Right lobe of liver (tissue), 6 donors: Measurements from ENCODE around the gene APOA4. TPM values are rescaled to one million over a fixed set of nuclear protein-coding genes. Genes with fewer than 3 reads are reported as not detected.

ENCODE experiments used
- ATAC-seq, 4 donors: fragments of 200-7000 bp; cut with Tn5 transposase; one replicate each; pipeline ENCODE4 v1.9.1; 2020; ENCODE audit warnings: mild to moderate bottlenecking in 4 of 4, moderate library complexity in 4 of 4
- DNase-seq, 3 donors: peaks; one replicate each; pipeline ENCODE4 v3.0.0-alpha.2; 2020
- H3K27ac ChIP-seq, 3 donors: fragments of 200-600 bp; one replicate each; pipeline ENCODE4 v1.8.0; 2022
- H3K27me3 ChIP-seq, 2 donors: fragments of 200-600 bp; one replicate each; pipeline ENCODE4 v1.8.0; 2022
- H3K36me3 ChIP-seq, 4 donors: fragments of 200-600 bp; sonication (generic) in 1 of 4; one replicate each; pipeline versions ENCODE4 v1.5.1 to v1.8.0; 2017 to 2022; ENCODE audit warnings: control low read depth in 1 of 4
- H3K4me1 ChIP-seq, 4 donors: fragments of 200-600 bp; sonication (generic) in 1 of 4; one replicate each; pipeline versions ENCODE4 v1.5.1 to v1.8.0; 2017 to 2022; ENCODE audit warnings: control low read depth in 1 of 4
- H3K4me3 ChIP-seq, 3 donors: fragments of 200-600 bp; one replicate each; pipeline ENCODE4 v1.8.0; 2022
- H3K9me3 ChIP-seq, 4 donors: fragments of 200-600 bp; sonication (generic) in 1 of 4; one replicate each; pipeline versions ENCODE4 v1.5.1 to v1.8.0; 2017 to 2022; ENCODE audit warnings: control low read depth in 1 of 4
- CTCF ChIP-seq, 4 donors: fragments of 200-600 bp in 3 of 4; fragments of 450-650 bp in 1 of 4; IDR thresholded peaks; one replicate each; pipeline versions ENCODE4 v1.5.1 to v1.8.0; 2016 to 2022; ENCODE audit warnings: antibody characterized with exemption in 4 of 4, mild to moderate bottlenecking in 2 of 4
- POLR2A ChIP-seq: fragments of 450-650 bp; IDR thresholded peaks from one replicate; pipeline ENCODE4 v1.6.1; 2017; ENCODE audit warnings: antibody characterized with exemption, mild to moderate bottlenecking
- WGBS: methylation state at CpG from one replicate; pipeline ENCODE4 v1.1.6; 2018; ENCODE audit warnings: low coverage, low lambda C conversion rate; ENCODE audit not compliant: insufficient coverage; ENCODE audit errors: missing lambda C conversion rate; 5-methylcytosine and 5-hydroxymethylcytosine counted together
- intact Hi-C, 2 donors: fragments of 100-400 bp; cut with DNase I; formaldehyde crosslinking; loops; one replicate each; pipeline versions ENCODE4 v1.11.2 to v1.14.1; 2022
- total RNA-seq, 6 experiments: library from RNA; depleted of rRNA in 2 of 6; stranded (reverse); fragments of >200 nt in 2 of 6; fragmentation: NEBNext Ultra II Directional in 3 of 6; extraction: Animal tissue kit (Norgen Biotek cat#: 25700) in 3 of 6; gene quantifications; one replicate each; pipeline versions ENCODE4 v1.1.0 to v1.2.4, GENCODE V29; 2016 to 2023
- donor health status: DM: no; HTN: yes; CAD: no.
- donor health status: DM: no; HTN: no; CAD: no.
- donor health status: DM: no; HTN: no; CAD: no.
- donor health status: DM: no; HTN: yes; CAD: no.
- donor health status: DM: no; HTN: yes; CAD: no.

Gene APOA4
- total RNA-seq, 6 experiments from 2014 or later, result 21.9 to 1,288 (median 117) TPM

- WGBS, result 74% methylated on average over 5 of the region's 5 CpGs
- H3K36me3 ChIP-seq, result peaks cover 5 to 51% (median 27%) of the 10 kb centered on the region in 4 donors
- H3K4me1 ChIP-seq, result peaks cover 0 to 41% (median 0%) of the 10 kb centered on the region in 4 donors
- ATAC-seq, result no peak
- TF ChIP-seq POLR2A, result no peak
- TF ChIP-seq CTCF (IDR thresholded peaks at IDR 0.05), result no peak
- H3K4me3 ChIP-seq, result peak overlapping the region; percentile 82 to 99 (median 90)
- intact Hi-C loops, result no loop called here
- DNase-seq, result no peak
- no peaks in the 10 kb centered on the region for H3K27me3 ChIP-seq
- H3K9me3 ChIP-seq, result no peaks in the 10 kb centered on the region
- H3K27ac ChIP-seq, result peak overlapping the region in 2 of 3 donors; percentile 73 to 82
Measured at GRCh38 chr11:116786966-116787365, 36.1 kb downstream of the APOA4 start.

GRCh38 chr11:116786326-116786725, 36.8 kb downstream of the APOA4 start:
- Histone ChIP-seq H3K27ac (no peak overlapping the region), H3K4me1 (peaks cover 0 to 37% (median 0%) of the 10 kb centered on the region in 4 donors), H3K27me3 (no peaks in the 10 kb centered on the region), H3K4me3 (no peak overlapping the region), H3K9me3 (no peaks in the 10 kb centered on the region), H3K36me3 (peaks cover 5 to 57% (median 30%) of the 10 kb centered on the region in 4 donors)
- intact Hi-C loops, result no loop called here
- no peak for ATAC-seq
- TF ChIP-seq POLR2A (no peak), CTCF (IDR thresholded peaks at IDR 0.05) (no peak)
- no peak for DNase-seq
- 83% methylated on average over 1 of the region's 2 CpGs for WGBS

- intact Hi-C loops, result no loop called here
- H3K36me3 ChIP-seq, result peaks cover 11 to 88% (median 49%) of the 10 kb centered on the region in 4 donors
- no peak overlapping the region for H3K4me3 ChIP-seq
- H3K9me3 ChIP-seq, result no peaks in the 10 kb centered on the region
- 67% methylated on average over 3 of the region's 4 CpGs for WGBS
- TF ChIP-seq CTCF (IDR thresholded peaks at IDR 0.05), result no peak
- no peak for TF ChIP-seq POLR2A
- ATAC-seq (no peak), DNase-seq (no peak)
- peaks cover 0 to 9% (median 0%) of the 10 kb centered on the region in 4 donors for H3K4me1 ChIP-seq
- H3K27ac ChIP-seq, result no peak overlapping the region
- H3K27me3 ChIP-seq, result no peaks in the 10 kb centered on the region
Measured at GRCh38 chr11:116782728-116783127, 40.4 kb downstream of the APOA4 start.

- intact Hi-C loops, result no loop called here
- Histone ChIP-seq H3K36me3 (peaks cover 4 to 63% (median 34%) of the 10 kb centered on the region in 4 donors), H3K27me3 (no peaks in the 10 kb centered on the region), H3K27ac (no peak overlapping the region), H3K4me1 (peaks cover 0 to 15% (median 0%) of the 10 kb centered on the region in 4 donors), H3K4me3 (no peak overlapping the region), H3K9me3 (no peaks in the 10 kb centered on the region)
- DNase-seq (no peak), ATAC-seq (no peak)
- WGBS, result 100% methylated on average over 3 of the region's 4 CpGs
- TF ChIP-seq CTCF (IDR thresholded peaks at IDR 0.05) (no peak), POLR2A (no peak)
Measured at GRCh38 chr11:116778556-116778955, 44.5 kb downstream of the APOA4 start.
